OCI-LY1 (cell line): Measurements from ENCODE around the gene POLE3.

Experiments used
- H2AFZ ChIP-seq: fragments of 200-600 bp; sonication (generic), shearing (Covaris generic); 2 replicates; pipeline ENCODE4 v1.6.0; 2014; ENCODE audit warnings: antibody characterized with exemption, mild to moderate bottlenecking, low read length
- H3F3A ChIP-seq: fragments of 200-600 bp; sonication (generic), shearing (Covaris generic); 2 replicates; pipeline ENCODE4 v1.6.0; 2014; ENCODE audit warnings: mild to moderate bottlenecking, antibody characterized with exemption, low read length, moderate library complexity; ENCODE audit not compliant: insufficient read depth
- H3K27ac ChIP-seq: fragments of 200-600 bp; sonication (generic); 2 replicates; pipeline ENCODE4 v1.5.1; 2014; ENCODE audit warnings: low read length, mixed run types, mild to moderate bottlenecking, low read depth; ENCODE audit not compliant: poor library complexity, severe bottlenecking
- H3K27me3 ChIP-seq: fragments of 200-600 bp; sonication (generic); 2 replicates; pipeline ENCODE4 v1.6.0; 2014; ENCODE audit warnings: antibody characterized with exemption, mild to moderate bottlenecking, low read length, moderate library complexity; ENCODE audit not compliant: insufficient read depth
- H3K36me3 ChIP-seq: fragments of 200-600 bp; sonication (generic); 2 replicates; pipeline ENCODE4 v1.6.1; 2014; ENCODE audit warnings: mild to moderate bottlenecking, antibody characterized with exemption, low read length, moderate library complexity, mixed read lengths; ENCODE audit not compliant: insufficient read depth
- H3K4me1 ChIP-seq: fragments of 200-600 bp; sonication (generic); 2 replicates; pipeline ENCODE4 v1.5.1; 2014; ENCODE audit warnings: mild to moderate bottlenecking, low read length, moderate library complexity; ENCODE audit not compliant: insufficient read depth, severe bottlenecking
- H3K4me2 ChIP-seq: fragments of 200-600 bp; sonication (generic), shearing (Covaris generic); 2 replicates; pipeline ENCODE4 v1.6.1; 2014; ENCODE audit warnings: low read length
- H3K4me3 ChIP-seq: fragments of 200-600 bp; sonication (generic); 2 replicates; pipeline ENCODE4 v1.5.1; 2014; ENCODE audit warnings: low read length, low read depth, mild to moderate bottlenecking, mixed read lengths; ENCODE audit not compliant: poor library complexity, severe bottlenecking
- H3K79me2 ChIP-seq: fragments of 200-600 bp; shearing (Covaris generic); 2 replicates; pipeline ENCODE4 v1.6.1; 2016; ENCODE audit warnings: mixed run types, low read length, mixed read lengths; ENCODE audit not compliant: insufficient read depth
- H3K9ac ChIP-seq: fragments of 200-600 bp; sonication (generic), shearing (Covaris generic); 2 replicates; pipeline ENCODE4 v1.6.1; 2014; ENCODE audit warnings: mild to moderate bottlenecking, low read length, mixed read lengths
- H3K9me2 ChIP-seq: fragments of 200-600 bp; sonication (generic), shearing (Covaris generic); 2 replicates; pipeline ENCODE4 v1.6.1; 2014; ENCODE audit warnings: low read depth, mild to moderate bottlenecking, low read length, mixed read lengths
- H3K9me3 ChIP-seq: fragments of 200-600 bp; shearing (Covaris generic); 2 replicates; pipeline ENCODE4 v1.6.1; 2014; ENCODE audit warnings: low read length, mixed read lengths
- H4K20me1 ChIP-seq: fragments of 200-600 bp; sonication (generic), shearing (Covaris generic); 2 replicates; pipeline ENCODE4 v1.6.0; 2016; ENCODE audit warnings: mild to moderate bottlenecking, low read length; ENCODE audit not compliant: insufficient read depth
- CTCF ChIP-seq: fragments of 200-600 bp; sonication (generic), shearing (Covaris generic); IDR thresholded peaks from 2 replicates; pipeline ENCODE4 v1.5.1; 2017; ENCODE audit warnings: mild to moderate bottlenecking, antibody characterized with exemption, low read length, moderate library complexity, mixed read lengths
- EZH2 ChIP-seq: fragments of 200-600 bp; sonication (generic), shearing (Covaris generic); IDR thresholded peaks from 2 replicates; pipeline ENCODE4 v1.8.0; 2017; ENCODE audit warnings: borderline replicate concordance, mixed run types, mild to moderate bottlenecking, antibody characterized with exemption, low read length, moderate library complexity, mixed read lengths

Gene POLE3

GRCh38 chr9:113397203-113397631, 13.3 kb downstream of the POLE3 start:
- Histone ChIP-seq H3K27me3 (no peaks in the 10 kb centered on the region), H3F3A (no peaks in the 10 kb centered on the region), H3K79me2 (no peaks in the 10 kb centered on the region), H3K36me3 (peaks cover 12% of the 10 kb centered on the region), H2AFZ (no peak overlapping the region), H3K27ac (no peak overlapping the region), H3K9me3 (no peaks in the 10 kb centered on the region), H3K4me3 (no peak overlapping the region), H3K4me1 (peaks cover 29% of the 10 kb centered on the region), H3K9ac (no peak overlapping the region), H4K20me1 (no peaks in the 10 kb centered on the region), H3K4me2 (no peak overlapping the region), H3K9me2 (no peaks in the 10 kb centered on the region)
- TF ChIP-seq CTCF (no peak), EZH2 (no peak)

GRCh38 chr9:113395000-113395861, 15.2 kb downstream of the POLE3 start:
- H3K9me3 ChIP-seq = no peaks in the 10 kb centered on the region
- TF ChIP-seq CTCF = no peak
- no peak for TF ChIP-seq EZH2
- H3K27ac ChIP-seq = no peak overlapping the region
- no peak overlapping the region for H3K9ac ChIP-seq
- no peaks in the 10 kb centered on the region for H3F3A ChIP-seq
- H3K79me2 ChIP-seq = no peaks in the 10 kb centered on the region
- H3K4me1 ChIP-seq = peaks cover 20% of the 10 kb centered on the region
- no peak overlapping the region for H3K4me2 ChIP-seq
- H2AFZ ChIP-seq = no peak overlapping the region
- H3K9me2 ChIP-seq = no peaks in the 10 kb centered on the region
- peaks cover 22% of the 10 kb centered on the region for H3K36me3 ChIP-seq
- no peak overlapping the region for H3K4me3 ChIP-seq
- H3K27me3 ChIP-seq = no peaks in the 10 kb centered on the region
- H4K20me1 ChIP-seq = no peaks in the 10 kb centered on the region

- Histone ChIP-seq H3K9me3 (no peaks in the 10 kb centered on the region), H3K9me2 (no peaks in the 10 kb centered on the region), H3K79me2 (no peaks in the 10 kb centered on the region), H3K27me3 (no peaks in the 10 kb centered on the region), H3F3A (no peaks in the 10 kb centered on the region), H3K9ac (no peak overlapping the region), H3K4me1 (peaks cover under 1% of the 10 kb centered on the region), H2AFZ (no peak overlapping the region), H3K4me3 (no peak overlapping the region), H3K27ac (no peak overlapping the region), H3K36me3 (peaks cover 38% of the 10 kb centered on the region), H3K4me2 (no peak overlapping the region), H4K20me1 (no peaks in the 10 kb centered on the region)
- TF ChIP-seq CTCF (no peak), EZH2 (no peak)
Measured at GRCh38 chr9:113393281-113393680, 17.2 kb downstream of the POLE3 start.
